Peyer's patch (tissue), 4 donors: ENCODE measurements around the gene TWNK.
A peak's percentile ranks its signal among the peaks of the same experiment; 100 is the strongest.

Experiments
- CTCF ChIP-seq, 6 experiments: fragments of 450-650 bp in 4 of 6; fragments of 200-600 bp in 2 of 6; sonication (generic) in 1 of 6; IDR thresholded peaks; one replicate each; pipeline ENCODE4 v1.5.1; 2017 to 2019; ENCODE audit warnings: antibody characterized with exemption in 6 of 6, mild to moderate bottlenecking in 3 of 6, moderate library complexity in 1 of 6
- POLR2A ChIP-seq, 2 donors: fragments of 450-650 bp; IDR thresholded peaks; one replicate each; pipeline ENCODE4 v1.5.1; 2017; ENCODE audit warnings: antibody characterized with exemption in 2 of 2, mild to moderate bottlenecking in 2 of 2, moderate library complexity in 2 of 2

DNA sequence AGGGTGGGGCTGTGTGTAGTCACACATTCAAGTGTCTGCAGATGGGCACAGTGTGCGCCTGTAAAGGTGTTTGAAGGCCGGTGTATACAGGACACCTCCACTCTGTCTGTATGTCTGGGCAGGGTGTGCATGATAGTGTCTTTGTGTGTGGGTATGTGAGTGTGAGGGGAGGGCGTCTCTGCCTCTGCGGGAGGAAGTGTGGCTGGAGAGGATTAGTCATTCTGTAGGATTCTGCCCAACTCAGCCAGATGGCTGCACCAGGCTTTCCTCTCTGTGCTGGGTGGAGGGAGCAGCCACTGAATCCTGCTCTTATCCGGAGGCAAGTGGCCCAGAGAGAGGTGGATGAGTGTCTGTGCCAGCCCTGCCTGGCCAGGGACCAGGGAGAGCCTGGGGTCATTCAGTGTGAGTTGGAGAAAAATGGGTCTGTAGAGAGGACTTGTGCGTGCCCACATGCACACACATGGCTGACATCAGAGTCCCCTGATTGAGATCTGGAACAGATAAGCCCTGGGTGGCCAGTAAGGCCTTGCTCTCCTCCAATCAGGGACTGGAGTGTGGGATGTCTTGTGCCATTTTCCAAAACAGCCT is 45.4 kb downstream of the TWNK start:
- TF ChIP-seq CTCF (IDR thresholded peaks at IDR 0.05) (peak in 1 of 6 experiments; percentile 4), POLR2A (IDR thresholded peaks at IDR 0.05) (peak; percentile 65 to 67)
